GM15510 (cell line): ENCODE data around the gene TSPAN14.

Source experiments
- POLR2A ChIP-seq: IDR thresholded peaks from 3 replicates; pipeline ENCODE4 v1.6.1; 2011; ENCODE audit warnings: borderline replicate concordance; ENCODE audit not compliant: insufficient read length; ENCODE audit errors: extremely low read depth

Gene TSPAN14

GRCh38 chr10:80523773-80524172, 69.7 kb downstream of the TSPAN14 start:
- no peak for TF ChIP-seq POLR2A

GRCh38 chr10:80524190-80524909, 70.2 kb downstream of the TSPAN14 start:
- TF ChIP-seq POLR2A, result no peak

DNA sequence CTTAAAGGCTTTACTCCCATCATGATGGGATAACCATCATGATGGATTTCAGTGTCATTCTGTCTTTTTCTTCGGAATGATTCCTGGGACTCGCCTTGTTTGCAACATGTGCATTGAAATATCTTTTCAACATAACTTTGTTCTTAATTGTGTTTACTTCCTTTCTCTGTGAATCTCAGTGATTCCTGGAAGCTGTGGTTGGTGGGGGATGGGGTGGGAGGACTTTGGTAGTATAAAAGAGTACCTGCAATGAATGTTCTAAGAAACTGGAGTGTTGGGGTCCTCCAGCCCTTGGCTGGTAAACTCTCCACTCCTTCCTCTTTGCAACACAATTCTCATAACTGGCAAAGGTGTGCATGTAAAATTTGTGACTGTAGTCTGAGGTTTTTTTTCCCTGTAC, 72.1 kb downstream of the TSPAN14 start:
- TF ChIP-seq POLR2A, result no peak

GRCh38 chr10:80526742-80527141, 72.6 kb downstream of the TSPAN14 start:
- no peak for TF ChIP-seq POLR2A

- TF ChIP-seq POLR2A, result no peak
Measured at GRCh38 chr10:80528185-80528700, 74.1 kb downstream of the TSPAN14 start.

DNA sequence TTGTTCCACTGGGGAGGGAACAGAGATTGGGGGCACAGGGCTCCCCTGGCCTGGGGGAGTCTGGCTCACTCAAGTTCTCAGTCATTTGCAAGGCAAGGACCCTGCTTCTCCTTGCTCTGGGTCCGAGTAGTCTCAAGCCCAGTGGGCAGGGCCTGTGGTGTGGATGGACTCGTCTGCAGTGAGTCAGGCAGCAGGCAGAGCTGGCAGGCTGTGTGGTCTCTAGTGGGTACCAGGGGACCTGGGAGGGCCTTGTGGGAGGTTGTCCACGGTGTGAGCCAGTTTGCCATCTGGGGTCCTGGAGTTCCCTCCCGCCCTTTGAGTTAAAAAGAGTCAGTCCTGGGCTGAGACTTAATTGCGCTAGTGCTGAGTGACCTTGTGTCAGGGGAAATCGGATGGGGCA, 74.8 kb downstream of the TSPAN14 start:
- no peak for TF ChIP-seq POLR2A

GRCh38 chr10:80529604-80530003, 75.5 kb downstream of the TSPAN14 start:
- TF ChIP-seq POLR2A, result no peak

- TF ChIP-seq POLR2A, result no peak
Measured at GRCh38 chr10:80530251-80530650, 76.1 kb downstream of the TSPAN14 start.

GRCh38 chr10:80530816-80531215, 76.7 kb downstream of the TSPAN14 start:
- TF ChIP-seq POLR2A, result no peak

DNA sequence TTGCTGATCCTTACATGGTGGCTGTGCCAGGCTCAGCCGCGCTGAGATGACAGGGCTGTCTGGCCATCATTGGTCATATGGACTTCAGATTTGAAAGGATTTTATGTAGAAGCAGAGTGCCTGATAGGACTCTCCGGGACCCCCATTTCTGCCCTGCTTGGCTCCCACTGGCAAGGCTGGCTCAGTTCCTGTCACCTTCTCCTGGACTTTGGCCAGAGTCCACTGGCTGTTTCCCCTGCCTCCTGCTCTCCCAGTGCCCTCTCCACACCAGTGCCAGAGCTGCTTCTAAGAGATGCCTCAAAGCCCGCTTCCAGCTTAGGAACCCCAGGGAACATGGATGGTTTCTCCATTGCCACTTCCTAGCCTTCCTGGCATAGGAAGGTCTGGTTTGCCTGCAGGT, 78.5 kb downstream of the TSPAN14 start:
- no peak for TF ChIP-seq POLR2A

GRCh38 chr10:80535671-80536360, 81.7 kb downstream of the TSPAN14 start:
- TF ChIP-seq POLR2A, result peak; percentile 85

- no peak for TF ChIP-seq POLR2A
Measured at GRCh38 chr10:80536361-80536835, 82.3 kb downstream of the TSPAN14 start.

DNA sequence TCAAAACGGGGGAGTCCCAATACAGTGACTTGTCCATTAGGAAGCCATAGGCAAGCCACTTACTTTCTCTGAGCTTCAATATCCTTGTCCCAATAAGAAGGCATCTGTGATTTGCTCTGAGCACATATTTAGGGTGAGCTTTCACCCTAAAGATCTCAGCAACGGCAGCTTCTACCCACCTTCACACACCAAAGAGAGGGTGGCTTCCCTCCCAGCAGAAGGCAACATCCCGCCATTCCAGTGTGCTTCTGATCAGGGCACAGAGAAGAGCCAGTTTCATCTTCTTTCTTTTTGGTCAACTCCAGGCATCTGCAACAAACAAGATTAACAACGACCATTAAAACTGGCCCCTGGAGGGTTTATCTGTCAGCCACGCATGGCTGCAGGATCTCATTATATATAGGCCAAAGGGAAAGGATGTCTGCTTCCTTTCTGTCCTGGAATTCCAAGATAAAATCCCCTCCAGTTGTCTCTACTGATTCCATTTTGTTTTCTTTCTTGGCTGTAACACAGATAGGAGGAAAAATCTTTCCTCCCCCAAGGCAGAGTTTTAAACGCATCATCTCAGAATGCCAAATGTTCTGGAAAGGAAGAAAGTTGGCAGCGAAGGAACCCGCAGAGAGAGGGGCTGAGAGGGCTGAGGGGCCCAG, 83.1 kb downstream of the TSPAN14 start:
- no peak for TF ChIP-seq POLR2A

DNA sequence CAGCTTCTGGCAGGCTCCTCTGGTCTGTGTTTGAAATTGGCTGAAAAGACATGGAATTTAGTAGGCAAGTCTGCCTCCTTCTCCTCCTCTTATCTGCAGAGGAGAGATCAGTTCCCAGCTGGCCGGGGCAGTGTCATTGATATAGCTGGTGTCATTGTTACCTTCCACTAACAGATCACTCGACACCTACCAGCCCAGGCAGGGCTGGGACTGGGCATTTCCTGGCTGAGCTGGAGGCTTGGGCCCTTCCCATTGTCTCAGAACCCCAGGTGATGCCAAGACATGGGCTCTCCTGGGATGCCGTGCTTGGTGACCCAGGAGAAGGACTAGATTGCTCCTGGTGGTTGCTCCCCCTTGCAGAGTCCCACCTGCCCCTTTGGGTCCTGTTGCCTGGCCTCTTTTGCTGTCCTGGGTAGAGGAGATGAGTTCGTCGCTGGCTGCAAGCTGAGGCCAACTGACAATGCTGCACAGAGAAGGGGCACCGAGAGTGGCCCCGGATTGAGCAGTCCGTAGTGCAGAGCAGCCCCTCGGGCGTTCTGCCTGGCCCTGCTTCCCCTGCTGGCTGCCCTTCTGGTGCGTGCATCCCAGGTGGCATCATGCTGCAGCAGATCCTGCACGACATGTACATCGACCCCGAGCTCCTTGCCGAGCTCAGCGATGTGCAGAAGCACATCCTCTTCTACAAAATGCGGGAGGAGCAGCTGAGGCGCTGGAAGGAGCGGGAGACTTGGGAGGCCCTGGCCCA, 83.8 kb downstream of the TSPAN14 start, which contains the start of gene SH2D4B:
Gene SH2D4B, plus strand, starts transcription at position 167 of the 745 bp plus-strand sequence. Its CDS starts 430 bp downstream, at position 597.
- no peak for TF ChIP-seq POLR2A

DNA sequence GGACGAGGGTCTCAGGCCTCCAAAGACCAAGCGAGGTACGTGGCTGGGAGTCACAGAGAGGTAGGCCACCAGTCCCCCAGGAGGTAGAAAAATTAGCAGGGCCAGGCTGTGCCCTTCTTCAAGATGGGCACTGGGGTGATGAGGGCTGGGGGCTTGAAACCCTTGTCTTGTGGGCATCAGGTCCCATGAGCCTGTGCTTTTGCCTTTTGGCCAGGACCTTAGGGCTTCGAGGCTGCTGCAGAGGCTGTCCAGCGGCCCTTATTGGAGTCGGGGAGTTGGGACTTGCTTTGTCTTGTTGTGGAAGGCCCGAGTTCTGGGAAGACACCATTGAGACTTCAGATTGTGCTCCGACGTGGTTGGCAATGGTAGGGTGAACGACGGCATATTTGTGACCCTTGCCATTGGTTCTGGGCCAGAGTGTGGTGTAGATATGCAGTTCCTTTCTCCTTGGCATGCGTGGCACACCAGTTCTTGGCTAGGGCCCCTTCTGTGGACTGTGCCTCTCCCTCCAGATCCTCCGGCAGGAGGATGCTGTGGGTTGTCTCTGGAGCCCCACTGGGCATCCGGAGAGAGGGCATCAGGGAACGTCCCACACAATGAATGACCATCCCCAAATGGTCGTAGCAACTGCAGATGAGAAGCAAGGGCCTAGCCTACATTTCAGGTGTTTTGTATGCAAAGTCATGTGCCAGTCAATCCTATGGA, 84.5 kb downstream of the TSPAN14 start:
- TF ChIP-seq POLR2A, result no peak
